Measurements from ENCODE around the gene IMPDH1.
A peak's percentile ranks its signal among the peaks of the same experiment; 100 is the strongest.

Gene IMPDH1

GRCh38 chr7:128383776-128384175 lies 26.0 kb downstream of the IMPDH1 start:
- no CpG with 5 or more reads among the region's 3 CpGs for WGBS, 2 donors (ENCODE audit: extremely low coverage in 2 of 2, insufficient read length in 2 of 2, insufficient replicate concordance in 1 of 2)

GRCh38 chr7:128381161-128381821 lies 28.5 kb downstream of the IMPDH1 start:
- DNase-seq (ENCODE audit: low spot score) = no peak
- no peak overlapping the region for H3K4me3 ChIP-seq (ENCODE audit: low read length in 2 of 2)
- H3K9ac ChIP-seq (ENCODE audit: low read depth, low read length, poor library complexity) = no peak overlapping the region
- no peak overlapping the region for H3K27ac ChIP-seq (replicated peaks; ENCODE audit: low read length)
- peaks cover 0 to 19% (median 0%) of the 10 kb centered on the region in 3 experiments for H3K27me3 ChIP-seq (ENCODE audit: control insufficient read depth in 3 of 3, insufficient read depth in 3 of 3, low read depth in 1 of 3, low read length in 3 of 3)
- H3K36me3 ChIP-seq (replicated peaks in 1 of 2; ENCODE audit: control insufficient read depth in 2 of 2, insufficient read depth in 2 of 2, low read length in 2 of 2) = no peaks in the 10 kb centered on the region
- H3K18ac ChIP-seq (ENCODE audit: low read length) = peak overlapping the region; percentile 72
- H4K8ac ChIP-seq (ENCODE audit: low read depth, low read length) = no peak overlapping the region
- peak overlapping the region; percentile 32 for H3K4ac ChIP-seq (ENCODE audit: low read length)
- no CpG with 5 or more reads among the region's 19 CpGs for WGBS, 2 donors (ENCODE audit: extremely low coverage in 2 of 2, insufficient read length in 2 of 2, insufficient replicate concordance in 1 of 2)
- no peak overlapping the region for H3K14ac ChIP-seq (ENCODE audit: low read length)
- no peak overlapping the region for H3K4me2 ChIP-seq (ENCODE audit: insufficient read depth, low read length, poor library complexity, severe bottlenecking)
- H3K23ac ChIP-seq (ENCODE audit: low read depth, low read length, poor library complexity) = peak overlapping the region; percentile 51
- H2AFZ ChIP-seq (ENCODE audit: low read length) = peak overlapping the region; percentile 43
- no peak overlapping the region for H4K91ac ChIP-seq (ENCODE audit: low read depth, low read length, poor library complexity)
- peak overlapping the region; percentile 95 for H2AK5ac ChIP-seq (ENCODE audit: low read depth, low read length)
- H3K9me3 ChIP-seq (replicated peaks in 1 of 2; ENCODE audit: control insufficient read depth in 2 of 2, insufficient read depth in 1 of 2, low read depth in 1 of 2, low read length in 2 of 2) = no peaks in the 10 kb centered on the region
- no peak overlapping the region for H2BK12ac ChIP-seq (ENCODE audit: low read length)
- H2BK5ac ChIP-seq (ENCODE audit: low read length) = peak overlapping the region; percentile 18
- H2BK120ac ChIP-seq (ENCODE audit: low read depth, low read length) = no peak overlapping the region
- H2BK15ac ChIP-seq (ENCODE audit: low read length) = peak overlapping the region; percentile 78
- H3K4me1 ChIP-seq (ENCODE audit: control insufficient read depth in 2 of 2, insufficient read depth in 1 of 2, low read depth in 1 of 2, low read length in 2 of 2) = peaks cover 11 to 17% of the 10 kb centered on the region in 2 donors
- H3K79me1 ChIP-seq (ENCODE audit: low read depth, low read length) = no peaks in the 10 kb centered on the region

More at GRCh38 chr7:128383776-128384175, 26.0 kb downstream of the IMPDH1 start:
- no peak overlapping the region for H3K4me3 ChIP-seq (ENCODE audit: low read length in 2 of 2)
- no peak overlapping the region for H4K8ac ChIP-seq (ENCODE audit: low read depth, low read length)
- no peak overlapping the region for H3K18ac ChIP-seq (ENCODE audit: low read length)
- H4K91ac ChIP-seq (ENCODE audit: low read depth, low read length, poor library complexity) = no peak overlapping the region
- peaks cover 28 to 34% of the 10 kb centered on the region in 2 donors for H3K4me1 ChIP-seq (ENCODE audit: control insufficient read depth in 2 of 2, insufficient read depth in 1 of 2, low read depth in 1 of 2, low read length in 2 of 2)
- no peak overlapping the region for H3K14ac ChIP-seq (ENCODE audit: low read length)
- no peak overlapping the region for H3K23ac ChIP-seq (ENCODE audit: low read depth, low read length, poor library complexity)
- H3K79me1 ChIP-seq (ENCODE audit: low read depth, low read length) = no peaks in the 10 kb centered on the region
- no peak for DNase-seq (ENCODE audit: low spot score)
- no peak overlapping the region for H3K4ac ChIP-seq (ENCODE audit: low read length)
- H2BK15ac ChIP-seq (ENCODE audit: low read length) = no peak overlapping the region
- H3K36me3 ChIP-seq (replicated peaks in 1 of 2; ENCODE audit: control insufficient read depth in 2 of 2, insufficient read depth in 2 of 2, low read length in 2 of 2) = no peaks in the 10 kb centered on the region
- no peak overlapping the region for H2BK5ac ChIP-seq (ENCODE audit: low read length)
- H3K27me3 ChIP-seq (ENCODE audit: control insufficient read depth in 3 of 3, insufficient read depth in 3 of 3, low read depth in 1 of 3, low read length in 3 of 3) = peaks cover 0 to 28% (median 0%) of the 10 kb centered on the region in 3 experiments
- no peak overlapping the region for H3K4me2 ChIP-seq (ENCODE audit: insufficient read depth, low read length, poor library complexity, severe bottlenecking)
- H2AFZ ChIP-seq (ENCODE audit: low read length) = no peak overlapping the region
- H3K9ac ChIP-seq (ENCODE audit: low read depth, low read length, poor library complexity) = no peak overlapping the region
- H2AK5ac ChIP-seq (ENCODE audit: low read depth, low read length) = peak overlapping the region; percentile 13
- H3K27ac ChIP-seq (replicated peaks; ENCODE audit: low read length) = no peak overlapping the region
- no peak overlapping the region for H2BK120ac ChIP-seq (ENCODE audit: low read depth, low read length)
- H3K9me3 ChIP-seq (replicated peaks in 1 of 2; ENCODE audit: control insufficient read depth in 2 of 2, insufficient read depth in 1 of 2, low read depth in 1 of 2, low read length in 2 of 2) = no peaks in the 10 kb centered on the region
- H2BK12ac ChIP-seq (ENCODE audit: low read length) = no peak overlapping the region

GRCh38 chr7:128380483-128381106 lies 29.2 kb downstream of the IMPDH1 start:
- Histone ChIP-seq H3K27ac (replicated peaks; ENCODE audit: low read length) (no peak overlapping the region), H3K9me3 (replicated peaks in 1 of 2; ENCODE audit: control insufficient read depth in 2 of 2, insufficient read depth in 1 of 2, low read depth in 1 of 2, low read length in 2 of 2) (no peaks in the 10 kb centered on the region), H2AK5ac (ENCODE audit: low read depth, low read length) (peak overlapping the region; percentile 58), H2BK5ac (ENCODE audit: low read length) (peak overlapping the region; percentile 18), H4K8ac (ENCODE audit: low read depth, low read length) (no peak overlapping the region), H4K91ac (ENCODE audit: low read depth, low read length, poor library complexity) (no peak overlapping the region), H3K4me1 (ENCODE audit: control insufficient read depth in 2 of 2, insufficient read depth in 1 of 2, low read depth in 1 of 2, low read length in 2 of 2) (peaks cover 11 to 17% of the 10 kb centered on the region in 2 donors), H3K14ac (ENCODE audit: low read length) (peak overlapping the region; percentile 0), H2AFZ (ENCODE audit: low read length) (peak overlapping the region; percentile 43), H3K36me3 (replicated peaks in 1 of 2; ENCODE audit: control insufficient read depth in 2 of 2, insufficient read depth in 2 of 2, low read length in 2 of 2) (no peaks in the 10 kb centered on the region), H3K9ac (ENCODE audit: low read depth, low read length, poor library complexity) (no peak overlapping the region), H2BK12ac (ENCODE audit: low read length) (peak overlapping the region; percentile 33), H3K79me1 (ENCODE audit: low read depth, low read length) (no peaks in the 10 kb centered on the region), H2BK120ac (ENCODE audit: low read depth, low read length) (no peak overlapping the region), H3K4me2 (ENCODE audit: insufficient read depth, low read length, poor library complexity, severe bottlenecking) (no peak overlapping the region), H3K27me3 (ENCODE audit: control insufficient read depth in 3 of 3, insufficient read depth in 3 of 3, low read depth in 1 of 3, low read length in 3 of 3) (peaks cover 0 to 17% (median 0%) of the 10 kb centered on the region in 3 experiments), H3K18ac (ENCODE audit: low read length) (peak overlapping the region; percentile 23), H2BK15ac (ENCODE audit: low read length) (no peak overlapping the region), H3K4ac (ENCODE audit: low read length) (no peak overlapping the region), H3K23ac (ENCODE audit: low read depth, low read length, poor library complexity) (no peak overlapping the region), H3K4me3 (ENCODE audit: low read length in 2 of 2) (no peak overlapping the region)
- WGBS, 2 donors (ENCODE audit: extremely low coverage in 2 of 2, insufficient read length in 2 of 2, insufficient replicate concordance in 1 of 2) = no CpG with 5 or more reads among the region's 3 CpGs
- no peak for DNase-seq (ENCODE audit: low spot score)

DNA sequence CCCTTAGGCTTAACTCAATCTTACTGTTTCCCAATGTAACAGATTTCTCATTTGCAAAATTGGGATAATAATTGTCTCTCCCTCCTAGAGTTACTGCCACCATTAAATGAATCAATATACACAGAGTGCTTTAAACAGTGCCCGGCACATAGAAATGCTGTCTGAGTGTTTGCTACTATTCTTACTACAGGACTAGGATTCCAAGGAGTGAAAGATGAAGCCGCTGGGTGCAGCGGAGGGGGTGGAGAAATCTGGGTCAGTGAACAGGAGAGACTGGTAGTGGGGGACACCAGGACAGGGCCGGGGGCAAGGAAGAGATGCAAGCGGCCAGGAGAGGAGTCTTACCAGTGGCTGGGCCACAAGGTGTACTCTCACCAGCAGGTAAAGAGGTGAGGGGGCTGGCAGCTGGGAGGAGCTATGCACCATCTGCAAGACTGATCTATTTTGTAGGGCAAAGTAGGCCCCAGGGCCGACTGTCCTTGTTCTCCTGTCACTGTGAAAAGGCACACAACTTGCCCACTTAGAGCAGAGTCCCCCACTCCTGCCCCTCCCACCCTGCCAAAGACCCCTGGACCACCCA lies 29.8 kb downstream of the IMPDH1 start:
- H3K9ac ChIP-seq (ENCODE audit: low read depth, low read length, poor library complexity) = no peak overlapping the region
- H2BK12ac ChIP-seq (ENCODE audit: low read length) = no peak overlapping the region
- peak overlapping the region; percentile 79 for H3K18ac ChIP-seq (ENCODE audit: low read length)
- H2AFZ ChIP-seq (ENCODE audit: low read length) = peak overlapping the region; percentile 43
- H3K23ac ChIP-seq (ENCODE audit: low read depth, low read length, poor library complexity) = no peak overlapping the region
- no peaks in the 10 kb centered on the region for H3K36me3 ChIP-seq (replicated peaks in 1 of 2; ENCODE audit: control insufficient read depth in 2 of 2, insufficient read depth in 2 of 2, low read length in 2 of 2)
- H3K4me1 ChIP-seq (ENCODE audit: control insufficient read depth in 2 of 2, insufficient read depth in 1 of 2, low read depth in 1 of 2, low read length in 2 of 2) = peaks cover 11 to 17% of the 10 kb centered on the region in 2 donors
- no peaks in the 10 kb centered on the region for H3K79me1 ChIP-seq (ENCODE audit: low read depth, low read length)
- H4K8ac ChIP-seq (ENCODE audit: low read depth, low read length) = no peak overlapping the region
- no peak for DNase-seq (ENCODE audit: low spot score)
- no peak overlapping the region for H2BK120ac ChIP-seq (ENCODE audit: low read depth, low read length)
- H3K4ac ChIP-seq (ENCODE audit: low read length) = no peak overlapping the region
- H3K9me3 ChIP-seq (replicated peaks in 1 of 2; ENCODE audit: control insufficient read depth in 2 of 2, insufficient read depth in 1 of 2, low read depth in 1 of 2, low read length in 2 of 2) = no peaks in the 10 kb centered on the region
- H2AK5ac ChIP-seq (ENCODE audit: low read depth, low read length) = no peak overlapping the region
- peaks cover 0 to 13% (median 0%) of the 10 kb centered on the region in 3 experiments for H3K27me3 ChIP-seq (ENCODE audit: control insufficient read depth in 3 of 3, insufficient read depth in 3 of 3, low read depth in 1 of 3, low read length in 3 of 3)
- H2BK15ac ChIP-seq (ENCODE audit: low read length) = no peak overlapping the region
- H3K4me3 ChIP-seq (ENCODE audit: low read length in 2 of 2) = no peak overlapping the region
- H4K91ac ChIP-seq (ENCODE audit: low read depth, low read length, poor library complexity) = no peak overlapping the region
- no CpG with 5 or more reads among the region's 6 CpGs for WGBS, 2 donors (ENCODE audit: extremely low coverage in 2 of 2, insufficient read length in 2 of 2, insufficient replicate concordance in 1 of 2)
- H3K14ac ChIP-seq (ENCODE audit: low read length) = no peak overlapping the region
- H3K27ac ChIP-seq (replicated peaks; ENCODE audit: low read length) = no peak overlapping the region
- H3K4me2 ChIP-seq (ENCODE audit: insufficient read depth, low read length, poor library complexity, severe bottlenecking) = no peak overlapping the region
- H2BK5ac ChIP-seq (ENCODE audit: low read length) = peak overlapping the region; percentile 18
